CD14-positive monocyte (primary cell): Measurements from ENCODE around the gene ZFP3. TPM values are rescaled to one million over a fixed set of nuclear protein-coding genes. Genes with fewer than 3 reads are reported as not detected.

ENCODE experiments used
- DNase-seq, 3 donors: peaks; one replicate each; pipeline ENCODE4 v3.0.0-alpha.2; 2011 to 2022
- H2AFZ ChIP-seq: 2 replicates; pipeline ENCODE4 v1.6.0; 2012; ENCODE audit warnings: mild to moderate bottlenecking, low read depth, low read length, inconsistent platforms; ENCODE audit not compliant: insufficient read depth, poor library complexity, severe bottlenecking
- H3K27ac ChIP-seq, 2 donors: 1 replicate in 1 of 2; 2 replicates in 1 of 2; pipeline ENCODE4 v1.5.1; 2012 to 2013; ENCODE audit warnings: low read length in 2 of 2, control low read depth in 1 of 2, inconsistent platforms in 1 of 2, low read depth in 1 of 2, mild to moderate bottlenecking in 1 of 2
- H3K27me3 ChIP-seq, 2 donors: one replicate each; pipeline versions ENCODE4 v1.6.0 to v1.6.1; 2011 to 2013; ENCODE audit warnings: low read length in 2 of 2; ENCODE audit not compliant: control insufficient read depth in 2 of 2, insufficient read depth in 2 of 2
- H3K36me3 ChIP-seq, 2 donors: replicated peaks in 1 of 2; 1 replicate in 1 of 2; 2 replicates in 1 of 2; pipeline versions ENCODE4 v1.5.1 to v1.6.1; 2012 to 2013; ENCODE audit warnings: low read length in 2 of 2, control low read depth in 1 of 2, inconsistent platforms in 1 of 2, mild to moderate bottlenecking in 1 of 2; ENCODE audit not compliant: insufficient read depth in 2 of 2, control insufficient read depth in 1 of 2
- H3K4me1 ChIP-seq, 2 donors: 1 replicate in 1 of 2; 2 replicates in 1 of 2; pipeline versions ENCODE4 v1.5.1 to v1.6.1; 2012 to 2013; ENCODE audit warnings: low read length in 2 of 2, control low read depth in 1 of 2, inconsistent platforms in 1 of 2, mild to moderate bottlenecking in 1 of 2, moderate library complexity in 1 of 2; ENCODE audit not compliant: insufficient read depth in 2 of 2, control insufficient read depth in 1 of 2
- H3K4me2 ChIP-seq: replicated peaks from 2 replicates; pipeline ENCODE3; 2012; ENCODE audit warnings: low read length, moderate library complexity, mild to moderate bottlenecking; ENCODE audit not compliant: poor library complexity, severe bottlenecking; ENCODE audit errors: extremely low read depth
- H3K4me3 ChIP-seq, 3 experiments: fragments of 200-600 bp in 1 of 3; sonication (generic) in 1 of 3; replicated peaks in 1 of 3; 1 replicate in 2 of 3; 2 replicates in 1 of 3; pipeline ENCODE4 v1.5.1; 2011 to 2013; ENCODE audit warnings: low read length in 3 of 3, mild to moderate bottlenecking in 3 of 3, control low read depth in 2 of 3, low read depth in 2 of 3, inconsistent platforms in 1 of 3, moderate library complexity in 1 of 3
- H3K79me2 ChIP-seq: 2 replicates; pipeline ENCODE4 v1.6.0; 2012; ENCODE audit warnings: mild to moderate bottlenecking, control low read depth, inconsistent platforms, low read length, moderate library complexity; ENCODE audit not compliant: insufficient read depth
- H3K9ac ChIP-seq: 2 replicates; pipeline ENCODE4 v1.6.0; 2017; ENCODE audit warnings: low read length, mild to moderate bottlenecking; ENCODE audit not compliant: insufficient read depth, poor library complexity, severe bottlenecking
- H3K9me3 ChIP-seq, 2 donors: replicated peaks in 1 of 2; 1 replicate in 1 of 2; 2 replicates in 1 of 2; pipeline versions ENCODE4 v1.5.1 to v1.6.1; 2012 to 2013; ENCODE audit warnings: low read length in 2 of 2, control low read depth in 1 of 2; ENCODE audit not compliant: control insufficient read depth in 1 of 2, insufficient read depth in 1 of 2
- H4K20me1 ChIP-seq: 2 replicates; pipeline ENCODE4 v1.6.0; 2012; ENCODE audit warnings: mild to moderate bottlenecking, low read length, control low read depth, moderate library complexity; ENCODE audit not compliant: insufficient read depth
- H3K27ac Mint-ChIP-seq, 7 donors: one replicate each; pipeline ENCODE4 v1.8.0; 2020; ENCODE audit warnings: mild to moderate bottlenecking in 7 of 7, mixed read lengths in 7 of 7, moderate library complexity in 6 of 7, inconsistent platforms in 2 of 7
- H3K27me3 Mint-ChIP-seq, 3 donors: one replicate each; pipeline ENCODE4 v1.8.0; 2021 to 2022; ENCODE audit warnings: low read depth in 3 of 3, mild to moderate bottlenecking in 3 of 3, mixed read lengths in 3 of 3, moderate library complexity in 3 of 3, inconsistent platforms in 1 of 3
- H3K36me3 Mint-ChIP-seq, 2 donors: one replicate each; pipeline ENCODE4 v1.8.0; 2020; ENCODE audit warnings: mixed read lengths in 2 of 2, inconsistent platforms in 1 of 2, mild to moderate bottlenecking in 1 of 2
- H3K4me1 Mint-ChIP-seq: one replicate; pipeline ENCODE4 v1.8.0; 2020; ENCODE audit warnings: mild to moderate bottlenecking, mixed read lengths
- H3K4me3 Mint-ChIP-seq, 2 donors: one replicate each; pipeline ENCODE4 v1.8.0; 2020; ENCODE audit warnings: mild to moderate bottlenecking in 2 of 2, mixed read lengths in 2 of 2, moderate library complexity in 1 of 2
- H3K9me3 Mint-ChIP-seq, 7 donors: one replicate each; pipeline ENCODE4 v1.8.0; 2020 to 2022; ENCODE audit warnings: mixed read lengths in 7 of 7, mild to moderate bottlenecking in 6 of 7, moderate library complexity in 6 of 7, inconsistent platforms in 2 of 7
- WGBS: methylation state at CpG from one replicate; pipeline ENCODE4 v1.1.5; 2013; ENCODE audit warnings: missing lambda C conversion rate; ENCODE audit not compliant: insufficient coverage; 5-methylcytosine and 5-hydroxymethylcytosine counted together
- intact Hi-C, 2 donors: fragments of 100-400 bp; cut with micrococcal nuclease; formaldehyde crosslinking; loops; one replicate each; pipeline versions ENCODE4 v1.15.0 to v1.15.1; 2023
- polyA plus RNA-seq, 3 donors: library from polyadenylated mRNA; depleted of rRNA in 1 of 3; unstranded in 2 of 3; stranded (reverse) in 1 of 3; fragments of 300-500 nt in 2 of 3; fragments of >200 nt in 1 of 3; fragmentation: Illumina TruSeq in 2 of 3; gene quantifications; 1 replicate in 2 of 3; 2 replicates in 1 of 3; pipeline ENCODE4 v1.2.3, GENCODE V29; 2012 to 2021
- TF ChIP-seq, protein P1 (sequence below): fragments of 200-600 bp; IDR thresholded peaks from one replicate; pipeline ENCODE4 v1.8.0; 2022; ENCODE audit warnings: antibody characterized with exemption, mild to moderate bottlenecking

ZFP3 gene
- polyA plus RNA-seq, 3 donors: 0.39 to 1.9 (median 0.75) TPM

DNA sequence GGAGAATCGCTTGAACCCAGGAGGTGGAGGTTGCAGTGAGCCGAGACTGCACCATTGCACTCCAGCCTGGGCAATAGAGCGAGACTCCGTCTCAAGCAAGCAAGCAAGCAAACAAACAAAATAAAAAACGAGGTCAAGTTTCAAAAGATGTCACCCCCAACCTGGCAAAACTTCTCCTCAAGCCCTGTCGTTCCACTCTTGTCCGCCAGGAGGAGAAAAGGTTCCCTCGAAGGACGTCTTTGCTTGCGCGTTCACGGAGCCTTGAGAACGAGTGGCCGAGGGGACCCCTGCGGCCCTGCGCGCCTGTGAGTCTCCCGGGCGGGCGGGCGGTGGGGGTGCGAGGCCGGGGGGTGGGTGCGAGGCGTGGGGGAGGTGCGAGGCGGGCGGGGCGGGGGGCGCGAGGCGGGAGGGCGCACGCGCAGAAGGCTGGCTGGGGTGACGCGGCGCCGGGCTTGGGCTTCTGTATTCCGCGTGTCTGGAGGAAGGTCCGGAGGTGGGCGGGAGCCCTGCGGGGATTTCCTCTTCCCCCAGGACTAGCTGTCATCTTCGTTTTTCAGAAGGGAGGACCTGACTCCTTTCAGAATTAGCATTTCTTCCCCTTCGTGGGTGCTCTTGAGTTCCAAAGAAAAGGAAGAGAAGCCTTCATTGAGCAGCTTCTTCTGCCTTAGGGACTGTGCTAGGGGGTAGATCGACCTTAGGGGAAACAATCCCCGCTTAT, 46.7 kb upstream of the ZFP3 start:
- 2% methylated on average over 22 of the region's 48 CpGs for WGBS
- Histone ChIP-seq H3K36me3 (no peaks in the 10 kb centered on the region), H3K4me2 (peak overlapping the region; percentile 68), H3K9ac (peak overlapping the region; percentile 51), H2AFZ (peak overlapping the region; percentile 71), H3K9me3 (no peaks in the 10 kb centered on the region), H3K27me3 (peaks cover 2 to 17% of the 10 kb centered on the region in 2 donors), H3K27ac (peak overlapping the region; percentile 71 to 87), H3K79me2 (no peaks in the 10 kb centered on the region), H4K20me1 (no peaks in the 10 kb centered on the region), H3K4me1 (peaks cover 21 to 26% of the 10 kb centered on the region in 2 donors), H3K4me3 (peak overlapping the region in 2 of 3 experiments; percentile 27 to 64)
- Mint-ChIP-seq H3K4me3 (peak overlapping the region; percentile 73 to 85), H3K27ac (peak overlapping the region; percentile 92 to 98 (median 94)), H3K27me3 (peaks cover 13 to 31% (median 23%) of the 10 kb centered on the region in 3 donors), H3K4me1 (peaks cover 30% of the 10 kb centered on the region), H3K9me3 (peaks cover 0 to 3% (median 0%) of the 10 kb centered on the region in 7 donors), H3K36me3 (no peaks in the 10 kb centered on the region)
- intact Hi-C loops: loop anchor here in 1 of 2 donors (2.0 to 5.0 kb wide), 2 partner anchors 31 to 34 kb away; partner anchors contain the start of genes INCA1 and KIF1C
- peak; percentile 87 to 92 (median 88) for DNase-seq
- TF ChIP-seq, protein P1, sequence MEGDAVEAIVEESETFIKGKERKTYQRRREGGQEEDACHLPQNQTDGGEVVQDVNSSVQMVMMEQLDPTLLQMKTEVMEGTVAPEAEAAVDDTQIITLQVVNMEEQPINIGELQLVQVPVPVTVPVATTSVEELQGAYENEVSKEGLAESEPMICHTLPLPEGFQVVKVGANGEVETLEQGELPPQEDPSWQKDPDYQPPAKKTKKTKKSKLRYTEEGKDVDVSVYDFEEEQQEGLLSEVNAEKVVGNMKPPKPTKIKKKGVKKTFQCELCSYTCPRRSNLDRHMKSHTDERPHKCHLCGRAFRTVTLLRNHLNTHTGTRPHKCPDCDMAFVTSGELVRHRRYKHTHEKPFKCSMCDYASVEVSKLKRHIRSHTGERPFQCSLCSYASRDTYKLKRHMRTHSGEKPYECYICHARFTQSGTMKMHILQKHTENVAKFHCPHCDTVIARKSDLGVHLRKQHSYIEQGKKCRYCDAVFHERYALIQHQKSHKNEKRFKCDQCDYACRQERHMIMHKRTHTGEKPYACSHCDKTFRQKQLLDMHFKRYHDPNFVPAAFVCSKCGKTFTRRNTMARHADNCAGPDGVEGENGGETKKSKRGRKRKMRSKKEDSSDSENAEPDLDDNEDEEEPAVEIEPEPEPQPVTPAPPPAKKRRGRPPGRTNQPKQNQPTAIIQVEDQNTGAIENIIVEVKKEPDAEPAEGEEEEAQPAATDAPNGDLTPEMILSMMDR: peak; percentile 75

DNA sequence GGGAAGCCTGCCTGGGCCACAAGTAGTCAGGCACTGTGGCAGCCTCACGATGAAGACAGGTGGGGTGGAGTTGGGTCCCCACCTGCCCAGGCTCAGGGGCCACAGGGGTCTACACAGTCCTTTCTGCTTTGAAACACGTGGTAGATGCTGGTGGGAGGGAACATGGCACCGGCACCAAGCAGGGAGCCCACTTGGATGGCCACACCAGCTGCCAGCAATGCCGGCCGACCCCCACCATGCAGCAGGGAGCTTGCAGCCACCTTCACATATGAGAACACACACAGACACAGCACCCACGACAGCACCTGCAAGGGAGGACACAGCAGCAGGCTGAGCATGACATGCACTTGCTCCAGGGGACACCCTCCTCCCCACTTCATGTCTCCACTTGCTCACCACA, 45.4 kb upstream of the ZFP3 start:
- H3K4me2 ChIP-seq: no peak overlapping the region
- no peaks in the 10 kb centered on the region for H3K79me2 ChIP-seq
- H3K27me3 ChIP-seq: peaks cover 2 to 20% of the 10 kb centered on the region in 2 donors
- intact Hi-C loops: loop anchor here in 1 of 2 donors (5.0 kb wide), 1 partner anchor 36 kb away; the partner anchor contains the start of genes INCA1 and KIF1C
- Mint-ChIP-seq H3K4me3 (no peak overlapping the region), H3K36me3 (no peaks in the 10 kb centered on the region), H3K9me3 (peaks cover 0 to 3% (median 0%) of the 10 kb centered on the region in 7 donors), H3K27me3 (peaks cover 13 to 39% (median 28%) of the 10 kb centered on the region in 3 donors), H3K4me1 (peaks cover 30% of the 10 kb centered on the region), H3K27ac (peak overlapping the region in 3 of 7 donors; percentile 14 to 46 (median 28))
- H3K9ac ChIP-seq: no peak overlapping the region
- no peak for DNase-seq
- no peak overlapping the region for H2AFZ ChIP-seq
- no peaks in the 10 kb centered on the region for H3K36me3 ChIP-seq
- H3K9me3 ChIP-seq: no peaks in the 10 kb centered on the region
- TF ChIP-seq, protein P1: no peak
- 100% methylated on average over 3 of the region's 6 CpGs for WGBS
- no peak overlapping the region for H3K27ac ChIP-seq
- H3K4me3 ChIP-seq: no peak overlapping the region
- H4K20me1 ChIP-seq: no peaks in the 10 kb centered on the region
- peaks cover 21 to 26% of the 10 kb centered on the region in 2 donors for H3K4me1 ChIP-seq
